NCI-H187 treated with DMSO at 0.1 percent for 48 hours (cell line): Measurements from ENCODE around the gene GPBP1.

Experiments
- DNase-seq: peaks from one replicate; lab custom pipeline; 2025; lab: John Stamatoyannopoulos, UW

The GPBP1 gene

DNA sequence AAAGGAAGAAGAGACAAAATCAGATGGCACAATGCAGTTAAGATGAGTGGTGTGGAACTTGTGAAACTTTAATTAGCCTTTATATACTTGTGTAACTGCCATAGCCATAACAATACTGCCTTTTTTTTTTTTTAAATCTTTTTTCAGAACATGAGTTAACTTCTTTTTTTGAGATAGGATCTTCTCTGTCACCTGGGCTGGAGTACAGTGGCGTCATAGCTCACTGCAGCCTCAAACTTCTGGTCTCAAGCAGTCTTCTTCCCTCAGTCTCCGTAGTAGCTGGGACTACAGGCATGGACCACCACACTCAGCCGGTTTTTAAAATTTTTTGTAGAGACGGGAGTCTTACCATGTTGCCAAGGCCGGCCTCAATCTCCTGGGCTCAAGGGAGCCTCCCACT lies 37.2 kb downstream of the GPBP1 start:
- DNase-seq, result no peak

DNA sequence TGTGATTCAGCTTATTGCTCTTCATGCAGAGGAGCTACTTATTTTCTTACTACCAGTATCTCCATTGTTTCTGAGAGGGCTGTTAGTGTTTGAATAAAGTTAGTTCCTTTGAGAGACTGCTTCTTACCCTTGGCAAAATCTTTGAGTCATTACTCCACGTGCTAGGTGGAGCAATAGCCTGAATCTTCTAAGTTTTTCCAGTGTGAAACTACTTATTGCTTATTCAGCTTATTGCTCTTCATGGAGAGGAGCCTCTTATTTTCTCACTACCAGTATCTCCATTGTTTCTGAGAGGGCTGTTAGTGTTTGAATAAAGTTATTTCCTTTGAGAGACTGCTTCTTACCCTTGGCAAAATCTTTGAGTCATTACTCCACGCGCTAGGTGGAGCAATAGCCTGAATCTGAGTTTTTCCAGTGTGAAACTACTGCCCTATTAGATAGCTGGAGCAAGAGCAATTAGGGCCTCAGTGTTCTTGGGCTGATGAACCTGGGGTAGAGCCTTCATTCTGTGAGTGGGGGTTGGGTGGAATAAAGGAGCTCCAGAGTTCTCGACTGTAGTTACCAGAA lies 41.9 kb downstream of the GPBP1 start:
- no peak for DNase-seq

DNA sequence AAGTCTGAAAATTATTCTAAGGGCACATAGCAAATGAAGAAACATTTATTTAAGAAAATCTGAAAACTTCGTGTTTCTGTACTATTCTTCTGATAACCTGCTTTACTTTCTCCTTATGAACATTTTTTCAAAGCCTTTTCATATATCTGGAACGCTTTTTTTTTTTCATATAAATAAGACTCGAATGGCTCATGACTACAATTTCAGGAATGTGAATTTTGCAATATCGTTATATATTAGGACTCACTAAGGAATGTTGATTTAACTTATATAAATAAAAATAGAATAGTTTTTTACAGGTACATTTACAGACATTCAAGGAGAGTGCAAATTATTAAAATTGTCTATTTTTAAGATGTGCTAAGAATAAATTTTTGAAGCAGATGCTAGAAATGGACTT lies 42.9 kb downstream of the GPBP1 start:
- no peak for DNase-seq

- DNase-seq, result no peak
Measured at GRCh38 chr5:57219386-57219785, 45.5 kb downstream of the GPBP1 start.

GRCh38 chr5:57221049-57221568 lies 47.2 kb downstream of the GPBP1 start:
- no peak for DNase-seq

GRCh38 chr5:57225553-57225952 lies 51.7 kb downstream of the GPBP1 start:
- DNase-seq, result no peak

DNA sequence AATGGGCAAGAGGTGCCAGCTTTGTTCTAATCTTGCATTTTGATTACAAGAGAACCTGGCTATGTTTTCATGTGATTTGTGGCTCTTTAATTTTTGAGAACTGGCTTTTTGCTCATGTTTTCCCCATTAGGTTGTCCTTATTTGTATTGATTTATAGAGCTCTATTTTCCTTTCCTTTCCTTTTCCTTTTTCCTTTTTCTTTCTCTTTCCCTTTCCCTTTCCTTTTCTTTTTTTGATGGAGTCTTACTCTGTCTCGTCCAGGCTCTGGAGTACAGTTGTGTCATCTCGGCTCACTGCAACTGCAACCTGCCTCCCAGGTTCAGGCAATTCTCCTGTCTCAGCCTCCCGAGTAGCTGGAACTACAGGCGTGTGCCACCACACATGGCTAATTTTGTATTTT lies 55.5 kb downstream of the GPBP1 start:
- DNase-seq, result no peak

GRCh38 chr5:57231607-57232006 lies 57.7 kb downstream of the GPBP1 start:
- DNase-seq, result no peak

- DNase-seq, result no peak
Measured at GRCh38 chr5:57232293-57233033, 58.6 kb downstream of the GPBP1 start.

GRCh38 chr5:57243286-57244137 lies 69.7 kb downstream of the GPBP1 start:
- DNase-seq, result no peak

DNA sequence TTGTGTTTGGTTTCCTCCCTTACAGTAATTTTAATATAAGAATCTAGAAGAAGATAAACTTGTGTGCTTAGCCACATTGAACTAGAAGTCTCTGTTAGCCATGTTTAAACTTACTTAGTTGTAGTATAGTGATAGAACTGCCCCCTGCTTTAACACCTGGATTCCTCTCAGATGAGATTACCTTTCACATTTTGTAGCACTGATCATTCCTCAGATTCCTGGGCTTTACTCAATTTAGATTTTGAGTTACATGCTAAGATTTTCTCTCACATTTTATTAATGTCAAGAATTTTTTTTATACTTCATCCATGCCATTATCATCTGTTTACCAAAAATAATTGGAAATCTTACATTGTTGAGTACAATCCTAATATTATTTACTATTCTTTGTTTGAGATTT lies 70.5 kb downstream of the GPBP1 start:
- DNase-seq, result no peak

- no peak for DNase-seq
Measured at GRCh38 chr5:57246426-57246825, 72.6 kb downstream of the GPBP1 start.

GRCh38 chr5:57247765-57248164 lies 73.9 kb downstream of the GPBP1 start:
- no peak for DNase-seq

- no peak for DNase-seq
Measured at GRCh38 chr5:57249265-57249874, 75.5 kb downstream of the GPBP1 start.

- no peak for DNase-seq
Measured at GRCh38 chr5:57258052-57258451, 84.2 kb downstream of the GPBP1 start.

DNA sequence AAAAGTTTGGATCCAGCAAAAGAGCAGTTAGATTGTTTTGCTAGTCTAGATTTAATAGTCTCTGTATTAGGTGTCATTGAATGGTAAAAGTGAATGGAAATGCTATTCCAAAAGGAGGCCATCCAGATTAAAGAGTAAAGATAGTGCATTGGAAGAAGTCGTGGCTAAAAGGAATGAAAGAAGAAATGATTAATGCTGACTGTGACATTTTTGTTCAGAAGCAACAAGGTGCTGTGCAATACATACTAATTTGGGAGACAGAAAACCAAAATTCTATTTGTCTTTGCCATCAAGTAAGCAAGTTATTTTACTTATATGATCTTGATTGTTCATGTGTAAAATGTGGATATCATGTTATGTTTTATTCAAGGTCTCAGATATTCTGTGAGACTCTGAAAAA lies 85.1 kb downstream of the GPBP1 start:
- no peak for DNase-seq

DNA sequence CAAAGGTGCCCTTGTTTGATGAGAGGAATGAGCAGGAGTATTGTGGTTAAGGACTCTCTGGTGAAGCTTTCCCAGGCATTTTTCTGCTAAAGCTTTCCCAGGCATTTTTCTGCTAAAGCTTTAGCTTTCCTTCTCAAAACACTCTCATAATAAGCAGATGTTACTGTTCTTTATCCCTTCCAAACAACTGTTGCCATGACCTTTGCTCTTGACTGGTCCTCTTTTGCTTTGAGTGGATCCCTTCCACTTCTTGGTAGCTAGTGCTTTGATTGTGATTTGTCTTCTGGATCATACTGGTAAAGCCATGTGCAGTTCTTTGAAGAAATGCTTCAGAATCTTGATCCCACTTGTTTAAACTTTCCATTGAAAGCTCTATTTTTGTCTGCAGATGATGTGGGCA lies 85.8 kb downstream of the GPBP1 start:
- no peak for DNase-seq

GRCh38 chr5:57262541-57262940 lies 88.7 kb downstream of the GPBP1 start:
- no peak for DNase-seq

DNA sequence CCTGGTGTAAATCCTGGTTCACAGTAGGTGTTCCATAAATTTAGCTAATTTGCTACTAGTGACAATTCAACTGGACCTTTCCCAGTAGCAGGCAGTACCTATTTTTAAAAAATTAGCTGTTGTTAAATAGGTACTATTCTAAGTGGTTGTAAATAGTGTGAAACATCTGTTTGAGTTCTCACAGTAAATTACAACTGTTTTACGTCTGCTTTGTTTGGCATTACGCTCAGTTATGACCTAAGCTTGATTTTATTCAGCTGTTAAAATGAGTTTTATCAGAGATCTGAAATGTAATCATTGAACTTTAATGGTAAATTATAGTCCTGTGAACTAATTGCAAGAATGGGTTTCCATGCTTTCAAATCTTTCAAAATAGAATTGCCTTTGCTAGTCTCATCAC lies 93.9 kb downstream of the GPBP1 start:
- no peak for DNase-seq

GRCh38 chr5:57276353-57276752 lies 102.5 kb downstream of the GPBP1 start:
- no peak for DNase-seq

- DNase-seq, result no peak
Measured at GRCh38 chr5:57277085-57277484, 103.2 kb downstream of the GPBP1 start.

- no peak for DNase-seq
Measured at GRCh38 chr5:57280853-57281252, 107.0 kb downstream of the GPBP1 start.
